Measurements from ENCODE around the gene NETO2. TPM values are rescaled to one million over a fixed set of nuclear protein-coding genes. Genes with fewer than 3 reads are reported as not detected.
"Not testable (repeated sequence)": the region's sequence is repeated elsewhere in the genome, so short reads cannot be mapped to it uniquely, and the experiment has no call there.

Gene NETO2
- total and polyA plus RNA-seq, 4 donors, result 0.20 to 1.6 (median 0.37) TPM

DNA sequence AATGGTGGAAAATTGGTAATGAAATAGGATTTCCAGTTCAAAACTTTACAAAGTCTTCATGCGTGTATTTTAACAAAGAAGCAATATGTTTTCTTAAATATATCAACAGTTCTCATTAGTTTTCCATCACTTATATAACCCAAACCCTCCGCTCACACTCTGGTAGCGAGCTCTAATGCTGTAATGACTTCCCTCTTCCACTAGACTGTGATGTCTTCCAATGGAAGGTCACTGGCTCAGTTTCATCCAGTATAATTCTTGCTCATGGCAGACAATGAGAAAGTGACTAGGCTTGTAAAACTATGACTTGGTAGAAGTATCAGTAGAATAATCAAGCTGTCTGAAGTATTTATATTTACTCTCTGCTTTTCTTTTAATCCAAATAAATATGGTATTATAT, 32.8 kb downstream of the NETO2 start:
- Histone ChIP-seq H3K4me3 (ENCODE audit: low read depth in 1 of 3, low read length in 3 of 3) (no peak overlapping the region), H3K27me3 (ENCODE audit: control insufficient read depth in 4 of 4, insufficient read depth in 4 of 4, low read length in 3 of 4) (no peaks in the 10 kb centered on the region), H3K9me3 (ENCODE audit: control insufficient read depth in 4 of 4, low read length in 3 of 4) (no peaks in the 10 kb centered on the region), H3K4me1 (ENCODE audit: control insufficient read depth in 4 of 4, insufficient read depth in 4 of 4, low read length in 3 of 4) (no peaks in the 10 kb centered on the region), H3K27ac (ENCODE audit: low read depth in 1 of 2, low read length in 2 of 2) (no peak overlapping the region), H3K36me3 (ENCODE audit: control insufficient read depth in 4 of 4, insufficient read depth in 3 of 4, low read depth in 1 of 4, low read length in 3 of 4) (no peaks in the 10 kb centered on the region), H3K9ac (ENCODE audit: low read depth in 1 of 2, low read length in 2 of 2) (no peak overlapping the region)
- DNase-seq (ENCODE audit: low spot score), result no peak
- 97% methylated on average over 3 of the region's 3 CpGs for WGBS
- TF ChIP-seq REST (IDR thresholded peaks at IDR 0.05), result no peak
- no peak for TF ChIP-seq NR2F2 (IDR thresholded peaks at IDR 0.05)
- TF ChIP-seq EGR1 (IDR thresholded peaks at IDR 0.05; ENCODE audit: low read depth in 2 of 2), result no peak
- no peak for TF ChIP-seq ZBTB33 (IDR thresholded peaks at IDR 0.05)
- no peak for TF ChIP-seq HNF4A (conservative IDR thresholded peaks at IDR 0.05)
- TF ChIP-seq SP1 (IDR thresholded peaks at IDR 0.05), result no peak
- no peak for TF ChIP-seq RAD21 (IDR thresholded peaks at IDR 0.05)
- TF ChIP-seq FOXA1 (IDR thresholded peaks at IDR 0.05), result no peak
- no peak for TF ChIP-seq TAF1 (conservative IDR thresholded peaks at IDR 0.05)
- TF ChIP-seq JUND (IDR thresholded peaks at IDR 0.05), result no peak

GRCh38 chr16:47109361-47109760, 34.4 kb downstream of the NETO2 start:
- TF ChIP-seq RXRA (IDR thresholded peaks at IDR 0.05) (no peak), RAD21 (IDR thresholded peaks at IDR 0.05) (no peak), TAF1 (conservative IDR thresholded peaks at IDR 0.05) (no peak), SP1 (IDR thresholded peaks at IDR 0.05) (no peak), ATF3 (IDR thresholded peaks at IDR 0.05) (no peak)
- no peak for DNase-seq (ENCODE audit: low spot score)
- 82% methylated on average over 5 of the region's 5 CpGs for WGBS
- no peaks in the 10 kb centered on the region for H3K27me3 ChIP-seq (ENCODE audit: control insufficient read depth in 4 of 4, insufficient read depth in 4 of 4, low read length in 3 of 4)
- H3K36me3 ChIP-seq (ENCODE audit: control insufficient read depth in 4 of 4, insufficient read depth in 3 of 4, low read depth in 1 of 4, low read length in 3 of 4), result no peaks in the 10 kb centered on the region
- H3K4me3 ChIP-seq (ENCODE audit: low read depth in 1 of 3, low read length in 3 of 3), result no peak overlapping the region
- H3K4me1 ChIP-seq (ENCODE audit: control insufficient read depth in 4 of 4, insufficient read depth in 4 of 4, low read length in 3 of 4), result no peaks in the 10 kb centered on the region
- no peak overlapping the region for H3K27ac ChIP-seq (ENCODE audit: low read depth in 1 of 2, low read length in 2 of 2)
- no peak overlapping the region for H3K9ac ChIP-seq (ENCODE audit: low read depth in 1 of 2, low read length in 2 of 2)
- H3K9me3 ChIP-seq (ENCODE audit: control insufficient read depth in 4 of 4, low read length in 3 of 4), result no peaks in the 10 kb centered on the region

DNA sequence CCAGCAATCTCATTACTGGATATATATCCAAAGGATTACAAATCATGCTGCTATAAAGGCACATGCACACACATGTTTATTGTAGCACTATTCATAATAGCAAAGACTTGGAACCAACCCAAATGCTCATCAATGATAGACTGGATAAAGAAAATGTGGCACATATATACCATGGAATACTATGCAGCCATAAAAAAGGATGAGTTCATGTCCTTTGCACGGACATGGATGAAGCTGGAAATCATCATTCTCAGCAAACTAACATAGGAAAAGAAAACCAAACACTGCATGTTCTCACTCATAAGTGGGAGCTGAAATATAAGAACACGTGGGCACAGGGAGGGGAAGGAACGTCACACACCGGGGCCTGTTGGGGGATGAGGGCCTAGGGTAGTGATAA, 40.8 kb downstream of the NETO2 start:
- WGBS, result 95% methylated on average over 4 of the region's 4 CpGs
- H3K9me3 ChIP-seq (ENCODE audit: control insufficient read depth in 4 of 4, low read length in 3 of 4), result not testable (repeated sequence)

DNA sequence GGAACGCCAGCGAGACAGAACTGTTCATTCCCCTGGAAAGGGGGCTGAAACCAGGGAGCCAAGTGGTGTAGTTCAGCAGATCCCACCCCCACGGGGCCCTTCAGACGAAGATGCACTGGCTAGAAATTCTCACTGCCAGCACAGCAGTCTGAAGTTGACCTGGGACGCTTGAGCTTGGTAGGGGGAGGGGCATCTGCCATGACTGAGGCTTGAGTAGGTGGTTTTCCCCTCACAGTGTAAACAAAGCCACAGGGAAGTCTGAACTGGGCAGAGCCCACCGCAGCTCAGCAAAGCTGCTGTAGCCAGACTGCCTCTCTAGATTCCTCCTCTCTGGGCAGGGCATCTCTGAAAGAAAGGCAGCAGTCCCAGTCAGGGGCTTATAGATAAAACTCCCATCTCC, 46.6 kb downstream of the NETO2 start:
- H3K4me1 ChIP-seq (ENCODE audit: control insufficient read depth in 4 of 4, insufficient read depth in 4 of 4, low read length in 3 of 4); H3K9me3 ChIP-seq (ENCODE audit: control insufficient read depth in 4 of 4, low read length in 3 of 4); H3K27me3 ChIP-seq (ENCODE audit: control insufficient read depth in 4 of 4, insufficient read depth in 4 of 4, low read length in 3 of 4); H3K27ac ChIP-seq (ENCODE audit: low read depth in 1 of 2, low read length in 2 of 2); H3K36me3 ChIP-seq (ENCODE audit: control insufficient read depth in 4 of 4, insufficient read depth in 3 of 4, low read depth in 1 of 4, low read length in 3 of 4); DNase-seq (ENCODE audit: low spot score); H3K4me3 ChIP-seq (ENCODE audit: low read depth in 1 of 3, low read length in 3 of 3); H3K9ac ChIP-seq (ENCODE audit: low read depth in 1 of 2, low read length in 2 of 2): not testable (repeated sequence)
- 64% methylated on average over 6 of the region's 6 CpGs for WGBS

More for the DNA sequence above, 40.8 kb downstream of the NETO2 start:
- DNase-seq (ENCODE audit: low spot score); H3K9ac ChIP-seq (ENCODE audit: low read depth in 1 of 2, low read length in 2 of 2); H3K27me3 ChIP-seq (ENCODE audit: control insufficient read depth in 4 of 4, insufficient read depth in 4 of 4, low read length in 3 of 4); H3K4me3 ChIP-seq (ENCODE audit: low read depth in 1 of 3, low read length in 3 of 3); H3K4me1 ChIP-seq (ENCODE audit: control insufficient read depth in 4 of 4, insufficient read depth in 4 of 4, low read length in 3 of 4); H3K36me3 ChIP-seq (ENCODE audit: control insufficient read depth in 4 of 4, insufficient read depth in 3 of 4, low read depth in 1 of 4, low read length in 3 of 4); H3K27ac ChIP-seq (ENCODE audit: low read depth in 1 of 2, low read length in 2 of 2): not testable (repeated sequence)
